Mucosa of stomach (tissue), 1 donor: Measurements from ENCODE around the gene PARD3.

Experiments
- H3K27me3 ChIP-seq: one replicate; pipeline ENCODE4 v1.7.0; 2013; ENCODE audit warnings: mild to moderate bottlenecking, low read length; ENCODE audit not compliant: control insufficient read depth, insufficient read depth
- H3K36me3 ChIP-seq: one replicate; pipeline ENCODE4 v1.7.0; 2013; ENCODE audit warnings: low read length; ENCODE audit not compliant: control insufficient read depth, insufficient read depth
- H3K4me1 ChIP-seq: one replicate; pipeline ENCODE4 v1.7.0; 2013; ENCODE audit warnings: mild to moderate bottlenecking, low read length; ENCODE audit not compliant: control insufficient read depth, insufficient read depth
- H3K4me3 ChIP-seq: one replicate; pipeline ENCODE4 v1.7.0; 2013; ENCODE audit warnings: low read length
- H3K9ac ChIP-seq: one replicate; pipeline ENCODE4 v1.7.0; 2013; ENCODE audit warnings: mild to moderate bottlenecking, low read length, moderate library complexity
- H3K9me3 ChIP-seq: one replicate; pipeline ENCODE4 v1.7.0; 2013; ENCODE audit warnings: mild to moderate bottlenecking, low read length, moderate library complexity; ENCODE audit not compliant: control insufficient read depth
- donor health status: Pancreatic carcinoma.

Gene PARD3

DNA sequence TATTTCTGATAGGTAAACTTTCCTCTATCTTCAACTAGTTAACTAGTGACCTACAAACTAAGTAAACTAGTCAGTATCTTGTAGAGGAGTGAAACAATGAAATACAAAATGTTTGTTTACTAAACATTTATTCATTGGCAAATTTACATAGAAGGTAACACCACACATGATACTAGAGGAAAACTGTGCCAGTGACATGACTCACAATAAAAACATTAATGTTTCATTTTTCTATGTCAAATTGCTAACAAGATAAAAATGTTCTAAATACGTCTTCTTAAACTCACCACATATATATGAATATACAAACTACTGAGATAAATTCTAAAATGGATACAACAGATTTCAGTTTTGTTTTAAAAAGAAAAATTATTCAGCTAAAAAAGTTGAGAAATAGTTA is 471.3 kb downstream of the PARD3 start:
- Histone ChIP-seq H3K4me1 (peaks cover 19% of the 10 kb centered on the region), H3K9me3 (no peaks in the 10 kb centered on the region), H3K36me3 (no peaks in the 10 kb centered on the region), H3K4me3 (no peak overlapping the region), H3K9ac (no peak overlapping the region), H3K27me3 (no peaks in the 10 kb centered on the region)

DNA sequence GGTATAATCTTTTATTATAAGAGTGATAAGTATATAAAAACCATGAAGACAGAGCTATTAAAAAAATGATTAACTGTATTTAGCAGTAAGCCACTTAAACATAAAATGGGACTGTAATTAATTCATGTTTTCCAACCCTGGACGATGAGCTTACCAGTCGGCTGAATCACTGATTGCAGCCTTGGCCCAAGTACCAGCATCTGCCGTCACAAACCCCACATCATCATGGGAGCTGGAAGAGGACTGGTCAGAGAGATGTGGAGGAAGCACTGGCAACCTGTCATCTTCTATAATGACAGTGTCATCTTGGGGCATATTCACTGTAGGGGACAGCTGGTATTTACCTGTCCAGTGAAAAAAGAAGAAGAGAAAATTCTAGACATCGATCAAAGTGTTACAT is 473.6 kb downstream of the PARD3 start:
- no peak overlapping the region for H3K9ac ChIP-seq
- no peak overlapping the region for H3K4me3 ChIP-seq
- H3K27me3 ChIP-seq: no peaks in the 10 kb centered on the region
- H3K9me3 ChIP-seq: no peaks in the 10 kb centered on the region
- H3K4me1 ChIP-seq: peaks cover 19% of the 10 kb centered on the region
- no peaks in the 10 kb centered on the region for H3K36me3 ChIP-seq

DNA sequence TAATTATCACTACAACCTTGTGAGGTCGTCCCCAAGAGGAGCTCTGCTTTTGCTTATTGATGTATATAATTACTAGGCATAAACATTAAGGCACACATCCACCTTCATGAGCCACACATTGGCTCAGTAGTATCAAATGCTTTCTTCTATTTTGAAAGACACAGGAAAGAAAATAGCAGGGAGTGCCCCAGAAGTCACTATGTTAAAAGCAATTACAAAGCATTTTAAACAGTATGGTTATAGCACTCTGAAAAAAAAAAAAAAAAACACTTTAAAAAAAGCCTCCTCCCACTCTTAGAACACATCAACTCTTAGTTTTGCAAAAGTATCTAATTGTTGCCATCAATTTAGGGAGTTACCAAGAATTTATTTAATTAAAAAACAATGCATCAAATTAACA is 474.2 kb downstream of the PARD3 start:
- Histone ChIP-seq H3K4me1 (peaks cover 14% of the 10 kb centered on the region), H3K27me3 (no peaks in the 10 kb centered on the region), H3K4me3 (no peak overlapping the region), H3K36me3 (no peaks in the 10 kb centered on the region), H3K9me3 (no peaks in the 10 kb centered on the region), H3K9ac (no peak overlapping the region)

DNA sequence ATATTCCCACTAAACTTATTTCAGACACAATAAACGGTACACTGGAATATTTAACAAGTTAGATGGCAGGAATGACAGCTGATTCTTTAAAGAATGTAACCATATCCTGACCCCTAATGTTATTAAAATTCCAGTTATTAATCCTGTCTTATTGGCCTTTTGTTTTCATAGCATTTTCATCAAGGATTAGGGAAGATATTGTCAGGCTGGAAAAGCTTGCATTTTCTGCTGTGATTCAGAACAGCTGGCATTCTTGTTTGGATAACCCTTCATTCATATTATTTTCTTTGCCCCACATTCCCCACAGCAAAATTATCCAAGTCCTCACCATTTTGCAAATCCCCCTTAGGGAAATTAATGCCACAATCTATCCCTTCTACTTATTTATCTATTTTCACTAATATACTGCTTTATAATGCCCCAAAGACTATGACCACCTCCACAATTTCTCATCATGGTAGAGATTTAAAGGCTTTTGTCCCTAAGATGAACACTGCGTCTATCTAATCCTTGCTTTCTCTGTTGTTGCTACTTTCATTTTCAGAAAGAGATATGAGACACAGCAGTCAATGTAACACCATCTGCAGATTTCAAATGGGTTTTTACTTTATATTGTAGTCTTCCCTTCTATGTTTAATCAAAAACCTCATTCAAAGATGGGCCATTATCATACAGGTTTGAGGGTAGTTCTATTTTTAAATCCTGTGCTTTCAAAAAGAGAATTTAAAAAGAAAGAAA is 475.1 kb downstream of the PARD3 start:
- Histone ChIP-seq H3K27me3 (no peaks in the 10 kb centered on the region), H3K9me3 (no peaks in the 10 kb centered on the region), H3K4me1 (peaks cover 11% of the 10 kb centered on the region), H3K4me3 (no peak overlapping the region), H3K9ac (no peak overlapping the region), H3K36me3 (no peaks in the 10 kb centered on the region)

DNA sequence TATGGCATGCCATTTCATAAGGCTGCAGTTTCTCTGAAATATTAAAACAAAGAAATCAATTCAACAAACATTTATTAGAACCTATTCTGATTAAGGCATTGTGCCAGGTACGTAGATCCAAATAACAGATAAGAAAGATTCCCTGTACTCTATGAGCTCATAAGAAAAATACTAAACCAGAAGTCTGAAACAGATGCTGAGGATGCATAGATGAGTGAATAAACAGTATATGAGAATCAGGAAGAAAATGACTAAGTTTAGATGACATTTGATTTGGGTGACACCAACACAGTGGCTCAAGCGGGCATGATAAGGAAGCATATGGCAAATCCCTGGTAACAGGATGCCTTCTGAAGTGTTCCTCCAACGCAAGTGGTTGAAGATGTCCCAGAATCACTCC is 477.2 kb downstream of the PARD3 start:
- Histone ChIP-seq H3K9ac (no peak overlapping the region), H3K4me1 (no peaks in the 10 kb centered on the region), H3K4me3 (no peak overlapping the region), H3K36me3 (no peaks in the 10 kb centered on the region), H3K27me3 (no peaks in the 10 kb centered on the region), H3K9me3 (no peaks in the 10 kb centered on the region)

DNA sequence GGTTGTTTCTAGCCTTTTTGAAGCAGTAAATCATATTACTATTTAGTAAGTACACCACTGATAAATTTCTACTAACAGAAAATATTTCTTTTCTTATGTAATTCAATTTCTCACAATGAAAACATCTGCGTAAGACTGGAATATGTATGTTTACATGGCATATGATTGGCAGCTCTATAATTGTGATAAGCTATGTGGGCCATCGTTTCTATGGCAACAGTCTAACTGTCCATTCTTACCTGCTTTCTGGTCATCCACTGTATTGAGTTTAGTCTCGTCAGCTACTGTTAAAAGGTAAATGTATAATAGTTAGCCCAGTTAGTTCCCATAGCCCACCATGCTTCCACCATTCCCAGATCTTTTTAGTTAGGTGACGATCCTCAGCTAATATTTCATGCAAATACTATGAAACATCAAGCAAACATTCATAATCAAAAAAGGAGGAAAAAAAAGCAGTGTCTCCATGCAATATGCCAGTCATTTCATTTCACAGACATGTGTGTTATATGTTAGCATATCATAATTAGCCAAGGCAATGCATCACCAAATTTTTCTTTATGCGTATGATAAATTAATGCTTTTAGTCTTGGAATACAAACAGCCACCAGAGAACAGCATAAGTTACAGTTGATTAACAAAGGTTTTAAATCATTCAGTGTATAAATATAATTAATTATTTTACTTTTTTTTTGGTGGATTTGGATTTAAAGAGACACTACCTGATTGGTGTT is 479.0 kb downstream of the PARD3 start:
- Histone ChIP-seq H3K9me3 (no peaks in the 10 kb centered on the region), H3K4me3 (no peak overlapping the region), H3K9ac (no peak overlapping the region), H3K36me3 (no peaks in the 10 kb centered on the region), H3K4me1 (no peaks in the 10 kb centered on the region), H3K27me3 (no peaks in the 10 kb centered on the region)

DNA sequence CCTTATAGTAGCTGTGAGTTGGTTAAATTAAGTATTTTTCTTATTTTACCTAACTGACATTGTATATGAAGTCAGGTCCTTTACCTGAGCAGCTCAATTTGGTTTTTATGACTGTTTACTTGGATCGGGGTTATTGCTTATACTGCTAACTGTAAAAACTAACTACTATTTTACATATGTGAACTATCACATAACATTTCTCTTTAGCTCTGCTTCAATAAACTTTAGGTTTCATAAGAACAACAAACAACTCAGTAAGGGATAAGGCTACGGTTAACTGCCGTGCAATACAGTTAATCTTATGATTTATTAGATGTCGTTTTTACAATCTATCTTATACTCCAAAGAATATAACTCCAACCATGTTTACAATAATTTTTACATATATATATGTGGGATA is 480.2 kb downstream of the PARD3 start:
- H3K9ac ChIP-seq: no peak overlapping the region
- H3K9me3 ChIP-seq: no peaks in the 10 kb centered on the region
- H3K4me3 ChIP-seq: no peak overlapping the region
- H3K36me3 ChIP-seq: no peaks in the 10 kb centered on the region
- H3K4me1 ChIP-seq: no peaks in the 10 kb centered on the region
- no peaks in the 10 kb centered on the region for H3K27me3 ChIP-seq

DNA sequence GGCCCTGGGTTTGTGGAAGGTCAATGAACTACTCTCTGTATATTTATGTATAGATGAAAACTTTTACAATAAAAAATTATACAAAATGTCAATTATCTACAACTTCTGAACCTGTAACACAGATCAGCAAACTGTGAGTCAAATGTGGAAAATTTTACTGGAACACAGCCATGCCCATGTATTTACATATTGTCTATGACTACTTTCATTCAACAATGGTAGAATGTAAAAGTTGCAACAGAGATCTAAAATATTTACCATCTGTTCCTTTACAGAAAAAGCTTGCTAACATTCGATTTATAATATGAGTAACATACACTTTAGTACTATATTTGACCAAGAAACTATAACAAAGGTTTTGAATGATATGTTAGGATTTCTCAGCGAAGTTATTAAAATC is 481.6 kb downstream of the PARD3 start:
- H3K4me1 ChIP-seq: no peaks in the 10 kb centered on the region
- no peaks in the 10 kb centered on the region for H3K36me3 ChIP-seq
- H3K4me3 ChIP-seq: no peak overlapping the region
- no peaks in the 10 kb centered on the region for H3K27me3 ChIP-seq
- H3K9ac ChIP-seq: no peak overlapping the region
- no peaks in the 10 kb centered on the region for H3K9me3 ChIP-seq

DNA sequence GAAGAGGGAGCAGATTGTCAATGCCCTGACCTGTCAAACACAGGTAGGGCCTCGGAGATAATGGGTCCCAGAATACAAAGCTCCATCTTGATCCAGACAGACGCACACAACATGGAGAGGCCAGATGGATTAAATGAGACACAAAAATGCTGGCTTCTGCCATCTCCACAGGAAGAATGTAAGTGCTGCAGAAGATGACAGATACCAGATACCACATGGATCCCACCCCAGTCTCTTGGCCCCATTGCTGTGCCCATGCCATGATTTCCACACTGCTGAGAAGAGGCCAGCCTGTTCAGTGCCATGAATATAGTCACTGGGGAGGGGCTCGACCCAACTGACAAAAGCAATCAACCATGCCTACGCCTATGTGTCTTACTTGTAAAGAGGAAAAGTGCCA is 487.9 kb downstream of the PARD3 start:
- Histone ChIP-seq H3K36me3 (no peaks in the 10 kb centered on the region), H3K9ac (no peak overlapping the region), H3K9me3 (no peaks in the 10 kb centered on the region), H3K4me1 (no peaks in the 10 kb centered on the region), H3K4me3 (no peak overlapping the region), H3K27me3 (no peaks in the 10 kb centered on the region)

DNA sequence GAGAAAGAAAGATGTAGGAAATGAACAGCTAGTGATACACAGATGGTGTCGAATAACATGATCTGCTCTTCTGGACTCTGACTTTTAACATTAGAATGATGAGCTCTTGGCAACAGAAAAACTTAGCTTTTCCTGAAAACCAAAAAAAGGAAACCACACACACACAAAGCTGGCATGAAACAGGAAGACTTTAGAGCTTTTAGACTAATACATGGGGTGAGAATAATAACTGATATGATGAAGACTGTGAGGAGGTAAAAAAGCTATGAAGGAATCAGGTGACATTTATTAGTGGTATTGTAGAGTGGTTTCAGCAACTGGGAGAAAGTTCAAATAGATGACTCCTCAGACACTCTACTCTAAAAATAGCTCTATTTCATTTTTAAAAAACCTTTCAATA is 491.9 kb downstream of the PARD3 start:
- Histone ChIP-seq H3K9ac (no peak overlapping the region), H3K4me1 (peaks cover 16% of the 10 kb centered on the region), H3K36me3 (no peaks in the 10 kb centered on the region), H3K4me3 (no peak overlapping the region), H3K9me3 (no peaks in the 10 kb centered on the region), H3K27me3 (no peaks in the 10 kb centered on the region)

DNA sequence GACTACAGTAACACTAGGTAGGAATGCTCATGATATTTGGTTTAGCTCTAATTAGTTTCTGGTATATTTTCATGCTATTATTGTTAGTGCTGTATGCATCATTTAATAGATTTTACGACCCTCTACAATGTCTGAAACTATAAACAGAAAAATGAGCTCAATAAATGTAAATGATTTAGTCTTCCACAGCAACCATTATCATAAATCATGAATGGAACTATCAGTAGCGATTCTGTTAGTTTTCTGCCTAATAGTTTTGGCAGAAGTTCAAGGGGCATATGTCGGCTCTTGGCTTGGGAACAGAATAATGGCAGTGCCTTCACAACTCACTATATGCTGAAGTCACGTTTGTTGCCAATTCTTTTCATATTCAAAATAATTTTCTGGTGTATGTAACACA is 494.8 kb downstream of the PARD3 start:
- no peak overlapping the region for H3K4me3 ChIP-seq
- peaks cover 16% of the 10 kb centered on the region for H3K4me1 ChIP-seq
- H3K9ac ChIP-seq: no peak overlapping the region
- no peaks in the 10 kb centered on the region for H3K9me3 ChIP-seq
- H3K27me3 ChIP-seq: no peaks in the 10 kb centered on the region
- H3K36me3 ChIP-seq: no peaks in the 10 kb centered on the region

DNA sequence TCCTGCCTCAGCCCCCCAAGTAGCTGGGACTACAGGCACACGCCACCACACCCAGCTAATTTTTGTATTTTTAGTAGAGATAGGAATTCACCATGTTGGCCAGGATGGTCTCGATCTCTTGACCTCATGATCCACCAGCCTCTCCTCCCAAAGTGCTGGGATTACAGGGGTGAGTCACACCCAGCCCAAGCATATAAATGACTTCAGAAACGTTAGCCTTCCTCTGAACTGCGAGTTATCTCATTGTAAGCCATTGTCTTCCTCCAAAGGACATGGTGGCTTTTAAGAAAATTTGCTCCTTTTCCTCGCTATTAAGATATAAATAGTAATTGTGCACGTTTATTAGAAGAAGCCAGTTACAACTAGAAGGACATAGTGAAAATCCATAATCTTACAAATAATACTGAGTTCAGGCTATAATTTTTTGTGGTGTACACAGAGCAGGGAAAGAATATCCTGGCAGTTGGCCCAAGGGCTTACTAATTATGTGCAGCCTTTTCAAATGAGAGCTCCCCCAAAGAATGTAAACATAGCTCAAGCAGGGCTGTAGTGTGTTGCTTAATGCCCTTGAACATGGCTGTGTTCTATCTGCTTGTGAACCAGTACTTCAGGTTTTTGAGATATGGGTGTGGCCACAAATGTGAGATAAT is 495.8 kb downstream of the PARD3 start:
- no peaks in the 10 kb centered on the region for H3K36me3 ChIP-seq
- no peak overlapping the region for H3K9ac ChIP-seq
- H3K4me1 ChIP-seq: peaks cover 16% of the 10 kb centered on the region
- H3K27me3 ChIP-seq: no peaks in the 10 kb centered on the region
- H3K9me3 ChIP-seq: no peaks in the 10 kb centered on the region
- no peak overlapping the region for H3K4me3 ChIP-seq
